ENCODE data around the gene RFX7.
"Not testable (repeated sequence)": the region's sequence is repeated elsewhere in the genome, so short reads cannot be mapped to it uniquely, and the experiment has no call there.

Gene RFX7

GRCh38 chr15:56205061-56205876 lies 38.4 kb downstream of the RFX7 start:
- Histone ChIP-seq H3K27ac (ENCODE audit: low read depth, low read length, severe bottlenecking) (peak overlapping the region; percentile 48), H3K9me3 (ENCODE audit: control insufficient read depth, low read length) (no peaks in the 10 kb centered on the region), H3K4me1 (ENCODE audit: control insufficient read depth, insufficient read depth, low read length, poor library complexity, severe bottlenecking) (peaks cover 13% of the 10 kb centered on the region), H3K36me3 (ENCODE audit: control insufficient read depth, insufficient read depth, low read length) (peaks cover 15% of the 10 kb centered on the region), H3K4me3 (ENCODE audit: extremely low read depth, insufficient read depth, low read length, poor library complexity, severe bottlenecking) (no peak overlapping the region)

- Histone ChIP-seq H3K4me1 (ENCODE audit: control insufficient read depth, insufficient read depth, low read length, poor library complexity, severe bottlenecking) (peaks cover 13% of the 10 kb centered on the region), H3K36me3 (ENCODE audit: control insufficient read depth, insufficient read depth, low read length) (peaks cover 20% of the 10 kb centered on the region)
- H3K9me3 ChIP-seq (ENCODE audit: control insufficient read depth, low read length); H3K4me3 ChIP-seq (ENCODE audit: extremely low read depth, insufficient read depth, low read length, poor library complexity, severe bottlenecking); H3K27ac ChIP-seq (ENCODE audit: low read depth, low read length, severe bottlenecking): not testable (repeated sequence)
- 90 to 100% methylated on average over 3 to 4 of the region's 4 CpGs for WGBS, 2 experiments (ENCODE audit: insufficient coverage in 2 of 2)
Observed at GRCh38 chr15:56203312-56203922, 40.3 kb downstream of the RFX7 start.

- Histone ChIP-seq H3K36me3 (ENCODE audit: control insufficient read depth, insufficient read depth, low read length) (peaks cover 26% of the 10 kb centered on the region), H3K27ac (ENCODE audit: low read depth, low read length, severe bottlenecking) (no peak overlapping the region), H3K4me3 (ENCODE audit: extremely low read depth, insufficient read depth, low read length, poor library complexity, severe bottlenecking) (no peak overlapping the region), H3K9me3 (ENCODE audit: control insufficient read depth, low read length) (no peaks in the 10 kb centered on the region), H3K4me1 (ENCODE audit: control insufficient read depth, insufficient read depth, low read length, poor library complexity, severe bottlenecking) (peaks cover 13% of the 10 kb centered on the region)
- no CpG with 5 or more reads among the region's 1 CpG for WGBS, 2 experiments (ENCODE audit: insufficient coverage in 2 of 2)
Observed at GRCh38 chr15:56202701-56203100, 41.0 kb downstream of the RFX7 start.

GRCh38 chr15:56199038-56199437 lies 44.6 kb downstream of the RFX7 start:
- no peak overlapping the region for H3K27ac ChIP-seq (ENCODE audit: low read depth, low read length, severe bottlenecking)
- no peak overlapping the region for H3K4me3 ChIP-seq (ENCODE audit: extremely low read depth, insufficient read depth, low read length, poor library complexity, severe bottlenecking)
- no CpG with 5 or more reads among the region's 2 CpGs for WGBS, 2 experiments (ENCODE audit: insufficient coverage in 2 of 2)
- H3K36me3 ChIP-seq (ENCODE audit: control insufficient read depth, insufficient read depth, low read length), result peaks cover 26% of the 10 kb centered on the region
- no peaks in the 10 kb centered on the region for H3K4me1 ChIP-seq (ENCODE audit: control insufficient read depth, insufficient read depth, low read length, poor library complexity, severe bottlenecking)
- H3K9me3 ChIP-seq (ENCODE audit: control insufficient read depth, low read length), result no peaks in the 10 kb centered on the region

GRCh38 chr15:56194035-56194434 lies 49.6 kb downstream of the RFX7 start:
- Histone ChIP-seq H3K4me3 (ENCODE audit: extremely low read depth, insufficient read depth, low read length, poor library complexity, severe bottlenecking) (no peak overlapping the region), H3K9me3 (ENCODE audit: control insufficient read depth, low read length) (no peaks in the 10 kb centered on the region), H3K4me1 (ENCODE audit: control insufficient read depth, insufficient read depth, low read length, poor library complexity, severe bottlenecking) (no peaks in the 10 kb centered on the region), H3K27ac (ENCODE audit: low read depth, low read length, severe bottlenecking) (no peak overlapping the region), H3K36me3 (ENCODE audit: control insufficient read depth, insufficient read depth, low read length) (peaks cover 21% of the 10 kb centered on the region)
- WGBS, 2 experiments (ENCODE audit: insufficient coverage in 2 of 2), result no CpG with 5 or more reads among the region's 1 CpG

- Histone ChIP-seq H3K4me1 (ENCODE audit: control insufficient read depth, insufficient read depth, low read length, poor library complexity, severe bottlenecking) (no peaks in the 10 kb centered on the region), H3K27ac (ENCODE audit: low read depth, low read length, severe bottlenecking) (no peak overlapping the region), H3K36me3 (ENCODE audit: control insufficient read depth, insufficient read depth, low read length) (peaks cover 15% of the 10 kb centered on the region), H3K9me3 (ENCODE audit: control insufficient read depth, low read length) (no peaks in the 10 kb centered on the region), H3K4me3 (ENCODE audit: extremely low read depth, insufficient read depth, low read length, poor library complexity, severe bottlenecking) (no peak overlapping the region)
- 89 to 94% methylated on average over 2 to 3 of the region's 10 CpGs for WGBS, 2 experiments (ENCODE audit: insufficient coverage in 2 of 2)
Observed at GRCh38 chr15:56192659-56193442, 50.8 kb downstream of the RFX7 start.

GRCh38 chr15:56187665-56188064 lies 56.0 kb downstream of the RFX7 start:
- WGBS, 2 experiments (ENCODE audit: insufficient coverage in 2 of 2), result 89 to 100% methylated on average over 1 of the region's 1 CpG
- no peak overlapping the region for H3K4me3 ChIP-seq (ENCODE audit: extremely low read depth, insufficient read depth, low read length, poor library complexity, severe bottlenecking)
- H3K27ac ChIP-seq (ENCODE audit: low read depth, low read length, severe bottlenecking), result no peak overlapping the region
- H3K36me3 ChIP-seq (ENCODE audit: control insufficient read depth, insufficient read depth, low read length), result peaks cover 15% of the 10 kb centered on the region
- no peaks in the 10 kb centered on the region for H3K4me1 ChIP-seq (ENCODE audit: control insufficient read depth, insufficient read depth, low read length, poor library complexity, severe bottlenecking)
- no peaks in the 10 kb centered on the region for H3K9me3 ChIP-seq (ENCODE audit: control insufficient read depth, low read length)

- Histone ChIP-seq H3K4me1 (ENCODE audit: control insufficient read depth, insufficient read depth, low read length, poor library complexity, severe bottlenecking) (no peaks in the 10 kb centered on the region), H3K4me3 (ENCODE audit: extremely low read depth, insufficient read depth, low read length, poor library complexity, severe bottlenecking) (no peak overlapping the region), H3K9me3 (ENCODE audit: control insufficient read depth, low read length) (no peaks in the 10 kb centered on the region), H3K36me3 (ENCODE audit: control insufficient read depth, insufficient read depth, low read length) (peaks cover 7% of the 10 kb centered on the region), H3K27ac (ENCODE audit: low read depth, low read length, severe bottlenecking) (no peak overlapping the region)
- 100% methylated on average over 1 of the region's 1 CpG; no CpG with 5 or more reads in 1 of the 2 experiments for WGBS, 2 experiments (ENCODE audit: insufficient coverage in 2 of 2)
Observed at GRCh38 chr15:56185980-56186379, 57.7 kb downstream of the RFX7 start.

- no peak overlapping the region for H3K27ac ChIP-seq (ENCODE audit: low read depth, low read length, severe bottlenecking)
- WGBS, 2 experiments (ENCODE audit: insufficient coverage in 2 of 2), result 100% methylated on average over 1 of the region's 3 CpGs; no CpG with 5 or more reads in 1 of the 2 experiments
- H3K9me3 ChIP-seq (ENCODE audit: control insufficient read depth, low read length), result no peaks in the 10 kb centered on the region
Observed at GRCh38 chr15:56184516-56184915, 59.2 kb downstream of the RFX7 start.

GRCh38 chr15:56180851-56181250 lies 62.8 kb downstream of the RFX7 start:
- WGBS, 2 experiments (ENCODE audit: insufficient coverage in 2 of 2), result 95 to 98% methylated on average over 3 of the region's 4 CpGs
- Histone ChIP-seq H3K36me3 (ENCODE audit: control insufficient read depth, insufficient read depth, low read length) (peaks cover 3% of the 10 kb centered on the region), H3K4me3 (ENCODE audit: extremely low read depth, insufficient read depth, low read length, poor library complexity, severe bottlenecking) (no peak overlapping the region), H3K4me1 (ENCODE audit: control insufficient read depth, insufficient read depth, low read length, poor library complexity, severe bottlenecking) (no peaks in the 10 kb centered on the region), H3K9me3 (ENCODE audit: control insufficient read depth, low read length) (no peaks in the 10 kb centered on the region), H3K27ac (ENCODE audit: low read depth, low read length, severe bottlenecking) (no peak overlapping the region)

More at GRCh38 chr15:56184516-56184915, 59.2 kb downstream of the RFX7 start:
- no peaks in the 10 kb centered on the region for H3K36me3 ChIP-seq (ENCODE audit: control insufficient read depth, insufficient read depth, low read length)
- no peaks in the 10 kb centered on the region for H3K4me1 ChIP-seq (ENCODE audit: control insufficient read depth, insufficient read depth, low read length, poor library complexity, severe bottlenecking)
- no peak overlapping the region for H3K4me3 ChIP-seq (ENCODE audit: extremely low read depth, insufficient read depth, low read length, poor library complexity, severe bottlenecking)
